CD4-positive, alpha-beta memory T cell (primary cell): Measurements from ENCODE around the gene POLR2E. TPM values are rescaled to one million over a fixed set of nuclear protein-coding genes. Genes with fewer than 3 reads are reported as not detected.

Source experiments
- CTCF ChIA-PET: fragments of 350-600 bp; sonication (Branson Sonifier 250); formaldehyde crosslinking; loops from one replicate; lab custom pipeline; 2021; ENCODE audit warnings: inconsistent platforms; ENCODE audit not compliant: partially characterized antibody; lab: Charles Lee
- POLR2A ChIA-PET: fragments of 350-600 bp; sonication (Branson Sonifier 250); formaldehyde crosslinking; loops from one replicate; lab custom pipeline; 2021; ENCODE audit not compliant: partially characterized antibody; lab: Charles Lee
- DNase-seq, 5 donors: peaks; one replicate each; pipeline versions ENCODE4 v3.0.0 to v3.0.0-alpha.2; 2020 to 2022; ENCODE audit warnings: mixed read lengths in 1 of 5
- H3K27ac ChIP-seq: one replicate; pipeline ENCODE4 v1.7.0; 2013; ENCODE audit warnings: low read depth, low read length
- H3K27me3 ChIP-seq: 2 replicates; pipeline ENCODE4 v1.7.0; 2013; ENCODE audit warnings: mild to moderate bottlenecking, low read length, moderate library complexity; ENCODE audit not compliant: insufficient read depth
- H3K36me3 ChIP-seq: 2 replicates; pipeline ENCODE4 v1.7.0; 2013; ENCODE audit warnings: mild to moderate bottlenecking, low read length, moderate library complexity; ENCODE audit not compliant: insufficient read depth
- H3K4me1 ChIP-seq: 2 replicates; pipeline ENCODE4 v1.7.0; 2013; ENCODE audit warnings: mild to moderate bottlenecking, low read length, moderate library complexity; ENCODE audit not compliant: insufficient read depth
- H3K4me3 ChIP-seq, 2 donors: one replicate each; pipeline ENCODE4 v1.7.0; 2013; ENCODE audit warnings: low read length in 2 of 2, mild to moderate bottlenecking in 1 of 2
- H3K9me3 ChIP-seq, 2 donors: one replicate each; pipeline ENCODE4 v1.7.0; 2013; ENCODE audit warnings: low read length in 2 of 2, control low read depth in 1 of 2; ENCODE audit not compliant: control insufficient read depth in 1 of 2
- H3K27ac Mint-ChIP-seq, 7 donors: one replicate each; pipeline ENCODE4 v1.8.0; 2020 to 2021; ENCODE audit warnings: mixed read lengths in 7 of 7, mild to moderate bottlenecking in 6 of 7, inconsistent platforms in 3 of 7, moderate library complexity in 3 of 7
- H3K27me3 Mint-ChIP-seq, 2 donors: one replicate each; pipeline ENCODE4 v1.8.0; 2020 to 2021; ENCODE audit warnings: mixed read lengths in 2 of 2
- H3K36me3 Mint-ChIP-seq, 2 donors: one replicate each; pipeline ENCODE4 v1.8.0; 2020 to 2021; ENCODE audit warnings: mixed read lengths in 2 of 2, inconsistent platforms in 1 of 2, mild to moderate bottlenecking in 1 of 2
- H3K4me1 Mint-ChIP-seq, 4 donors: one replicate each; pipeline ENCODE4 v1.8.0; 2020 to 2021; ENCODE audit warnings: mixed read lengths in 4 of 4, mild to moderate bottlenecking in 1 of 4
- H3K4me3 Mint-ChIP-seq, 8 donors: one replicate each; pipeline ENCODE4 v1.8.0; 2020 to 2021; ENCODE audit warnings: mixed read lengths in 8 of 8, mild to moderate bottlenecking in 7 of 8, moderate library complexity in 6 of 8, inconsistent platforms in 3 of 8
- H3K9me3 Mint-ChIP-seq, 8 donors: one replicate each; pipeline ENCODE4 v1.8.0; 2020 to 2021; ENCODE audit warnings: mixed read lengths in 8 of 8, mild to moderate bottlenecking in 5 of 8, inconsistent platforms in 3 of 8, moderate library complexity in 1 of 8
- intact Hi-C: fragments of 100-400 bp; cut with micrococcal nuclease; formaldehyde crosslinking; loops from one replicate; pipeline ENCODE4 v1.15.1; 2023
- polyA plus RNA-seq, 2 donors: library from polyadenylated mRNA; unstranded; fragments of 300-500 nt; fragmentation: Illumina TruSeq; gene quantifications; one replicate each; pipeline ENCODE4 v1.2.3, GENCODE V29; 2021
- total RNA-seq, 2 experiments: library from RNA; stranded (reverse); gene quantifications; one replicate each; pipeline ENCODE4 v1.2.3, GENCODE V29; 2021

The POLR2E gene
- total and polyA plus RNA-seq, 4 experiments from 2014 or later = 76.0 to 197 (median 124) TPM

GRCh38 chr19:1103708-1104310 is 8.6 kb upstream of the POLR2E start, which contains the start of gene GPX4:
Gene GPX4, plus strand, starts transcription at chr19:1103994. Its CDS starts 50 bp downstream, at chr19:1104044.
- H3K4me1 ChIP-seq = peaks cover 43% of the 10 kb centered on the region
- Mint-ChIP-seq H3K27ac (peak within 1 kb of the TSS; percentile 92 to 97 (median 96)), H3K4me3 (peak within 1 kb of the TSS; percentile 73 to 86 (median 77)), H3K27me3 (no peaks in the 10 kb centered on the region), H3K4me1 (peaks cover 14 to 51% (median 33%) of the 10 kb centered on the region in 4 donors), H3K36me3 (peaks cover 0 to 10% of the 10 kb centered on the region in 2 donors), H3K9me3 (peaks cover 0 to 6% (median 0%) of the 10 kb centered on the region in 8 donors)
- CTCF ChIA-PET = interaction anchor here (1.0 to 1.9 kb wide), 3 partner anchors 16 to 38 kb away, joined by 4 to 6 read pairs (median 4); no protein-coding TSS in a partner anchor
- DNase-seq = peak; percentile 94 to 98 (median 97)
- POLR2A ChIA-PET = interaction anchor here (0.6 to 47.8 kb wide), 15 partner anchors 10 to 165 kb away, joined by 3 to 3893 read pairs (median 4); partner anchors contain the start of genes ABCA7, ARHGAP45, CIRBP and POLR2E
- H3K27ac ChIP-seq = peak within 1 kb of the TSS; percentile 96
- H3K27me3 ChIP-seq = no peaks in the 10 kb centered on the region
- H3K9me3 ChIP-seq = no peaks in the 10 kb centered on the region
- intact Hi-C loops = loop anchor here (1.0 to 5.0 kb wide), 4 partner anchors 9 to 137 kb away; partner anchors contain the start of genes ARHGAP45, ATP5F1D, POLR2E and SBNO2
- peaks cover 7% of the 10 kb centered on the region for H3K36me3 ChIP-seq
- peak within 1 kb of the TSS; percentile 47 to 76 for H3K4me3 ChIP-seq

- Histone ChIP-seq H3K4me1 (peaks cover 46% of the 10 kb centered on the region), H3K36me3 (peaks cover 7% of the 10 kb centered on the region), H3K4me3 (peak overlapping the region in 1 of 2 donors; percentile 44), H3K27ac (peak overlapping the region; percentile 96), H3K9me3 (no peaks in the 10 kb centered on the region), H3K27me3 (no peaks in the 10 kb centered on the region)
- H3K9me3 Mint-ChIP-seq = peaks cover 0 to 6% (median 0%) of the 10 kb centered on the region in 8 donors
- ChIA-PET CTCF (interaction anchor here (1.0 to 1.9 kb wide), 3 partner anchors 15 to 38 kb away, joined by 4 to 6 read pairs (median 4); no protein-coding TSS in a partner anchor), POLR2A (interaction anchor here (0.7 to 47.8 kb wide), 13 partner anchors 9 to 166 kb away, joined by 3 to 3893 read pairs (median 4); partner anchors contain the start of genes ABCA7, ARHGAP45, CIRBP and POLR2E)
- peak overlapping the region; percentile 60 to 86 (median 71) for H3K4me3 Mint-ChIP-seq
- peak overlapping the region; percentile 92 to 97 (median 96) for H3K27ac Mint-ChIP-seq
- intact Hi-C loops = loop anchor here (1.0 to 5.0 kb wide), 4 partner anchors 8 to 138 kb away; partner anchors contain the start of genes ARHGAP45, ATP5F1D, POLR2E and SBNO2
- H3K36me3 Mint-ChIP-seq = peaks cover 0 to 10% of the 10 kb centered on the region in 2 donors
- peaks cover 17 to 56% (median 38%) of the 10 kb centered on the region in 4 donors for H3K4me1 Mint-ChIP-seq
- DNase-seq = no peak
- no peaks in the 10 kb centered on the region for H3K27me3 Mint-ChIP-seq
Measured at GRCh38 chr19:1103132-1103707, 8.0 kb upstream of the POLR2E start.

DNA sequence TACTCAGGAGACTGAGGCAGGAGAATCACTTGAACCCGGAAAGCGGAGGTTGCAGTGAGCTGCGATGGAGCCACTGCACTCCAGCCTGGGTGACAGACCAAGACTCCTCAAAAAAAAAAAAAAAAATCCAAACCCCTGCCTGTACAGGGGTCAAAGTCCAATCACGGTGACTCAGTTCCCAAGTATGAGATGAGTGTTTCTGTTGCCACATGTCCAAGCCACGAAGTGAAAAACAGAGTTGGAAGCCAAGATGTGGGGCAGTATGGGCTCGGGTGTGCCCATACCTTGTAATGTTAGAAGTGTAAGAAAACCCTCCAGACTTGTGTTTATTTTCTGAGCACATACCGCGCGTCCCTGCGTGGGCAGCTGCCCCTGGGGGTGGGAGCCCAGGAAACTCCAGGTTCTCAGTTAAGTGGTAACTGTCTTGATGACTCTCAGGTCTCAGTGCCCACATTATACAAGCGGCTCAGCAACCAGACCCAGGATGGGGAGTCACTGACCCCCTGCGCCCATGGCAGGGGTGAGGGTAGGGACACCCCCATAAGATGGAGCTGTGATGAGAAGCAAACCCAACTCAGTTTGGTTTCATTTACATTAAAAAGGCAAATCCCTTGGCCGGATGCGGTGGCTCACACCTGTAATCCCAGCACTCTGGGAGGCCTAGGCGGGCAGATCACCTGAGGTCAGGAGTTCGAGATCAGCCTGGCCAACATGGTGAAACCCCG is 7.4 kb upstream of the POLR2E start:
- H3K4me1 ChIP-seq = peaks cover 46% of the 10 kb centered on the region
- DNase-seq = peak in 2 of 5 donors; percentile 24 to 70
- no peaks in the 10 kb centered on the region for H3K9me3 ChIP-seq
- H3K9me3 Mint-ChIP-seq = peaks cover 0 to 6% (median 0%) of the 10 kb centered on the region in 8 donors
- H3K27me3 Mint-ChIP-seq = no peaks in the 10 kb centered on the region
- peak overlapping the region; percentile 80 to 97 (median 96) for H3K27ac Mint-ChIP-seq
- ChIA-PET CTCF (interaction anchor here (1.0 to 1.9 kb wide), 3 partner anchors 15 to 37 kb away, joined by 4 to 6 read pairs (median 4); no protein-coding TSS in a partner anchor), POLR2A (interaction anchor here (0.7 to 47.8 kb wide), 10 partner anchors 8 to 167 kb away, joined by 3 to 3893 read pairs (median 4); partner anchors contain the start of genes ABCA7, ARHGAP45, CIRBP and POLR2E)
- peaks cover 17 to 61% (median 42%) of the 10 kb centered on the region in 4 donors for H3K4me1 Mint-ChIP-seq
- intact Hi-C loops = loop anchor here (1.0 to 5.0 kb wide), 4 partner anchors 7 to 138 kb away; partner anchors contain the start of genes ARHGAP45, ATP5F1D, POLR2E and SBNO2
- H3K36me3 ChIP-seq = peaks cover 7% of the 10 kb centered on the region
- no peak overlapping the region for H3K4me3 ChIP-seq
- peaks cover 0 to 9% of the 10 kb centered on the region in 2 donors for H3K36me3 Mint-ChIP-seq
- no peaks in the 10 kb centered on the region for H3K27me3 ChIP-seq
- H3K4me3 Mint-ChIP-seq = peak overlapping the region; percentile 4 to 86 (median 52)
- peak overlapping the region; percentile 34 for H3K27ac ChIP-seq

- Histone ChIP-seq H3K4me3 (no peak overlapping the region), H3K27me3 (no peaks in the 10 kb centered on the region), H3K36me3 (no peaks in the 10 kb centered on the region), H3K4me1 (peaks cover 51% of the 10 kb centered on the region), H3K9me3 (no peaks in the 10 kb centered on the region), H3K27ac (peak overlapping the region; percentile 34)
- Mint-ChIP-seq H3K27me3 (no peaks in the 10 kb centered on the region), H3K4me1 (peaks cover 19 to 68% (median 44%) of the 10 kb centered on the region in 4 donors), H3K4me3 (peak overlapping the region; percentile 7 to 80 (median 46)), H3K9me3 (peaks cover 0 to 6% (median 0%) of the 10 kb centered on the region in 8 donors), H3K36me3 (peaks cover 0 to 1% of the 10 kb centered on the region in 2 donors), H3K27ac (peak overlapping the region; percentile 32 to 96 (median 89))
- intact Hi-C loops = loop anchor here (5.0 kb wide), 1 partner anchor 71 kb away; the partner anchor contains the start of gene SBNO2
- CTCF ChIA-PET = interaction anchor here (0.9 kb wide), 1 partner anchor 16 kb away, joined by 3 read pairs; no protein-coding TSS in a partner anchor
- POLR2A ChIA-PET = interaction anchor here (1.2 to 47.8 kb wide), 4 partner anchors 30 to 143 kb away, joined by 5 to 3893 read pairs (median 24); partner anchors contain the start of genes ABCA7 and ARHGAP45
- DNase-seq = peak in 1 of 5 donors; percentile 43
Measured at GRCh38 chr19:1101337-1101698, 6.1 kb upstream of the POLR2E start.

DNA sequence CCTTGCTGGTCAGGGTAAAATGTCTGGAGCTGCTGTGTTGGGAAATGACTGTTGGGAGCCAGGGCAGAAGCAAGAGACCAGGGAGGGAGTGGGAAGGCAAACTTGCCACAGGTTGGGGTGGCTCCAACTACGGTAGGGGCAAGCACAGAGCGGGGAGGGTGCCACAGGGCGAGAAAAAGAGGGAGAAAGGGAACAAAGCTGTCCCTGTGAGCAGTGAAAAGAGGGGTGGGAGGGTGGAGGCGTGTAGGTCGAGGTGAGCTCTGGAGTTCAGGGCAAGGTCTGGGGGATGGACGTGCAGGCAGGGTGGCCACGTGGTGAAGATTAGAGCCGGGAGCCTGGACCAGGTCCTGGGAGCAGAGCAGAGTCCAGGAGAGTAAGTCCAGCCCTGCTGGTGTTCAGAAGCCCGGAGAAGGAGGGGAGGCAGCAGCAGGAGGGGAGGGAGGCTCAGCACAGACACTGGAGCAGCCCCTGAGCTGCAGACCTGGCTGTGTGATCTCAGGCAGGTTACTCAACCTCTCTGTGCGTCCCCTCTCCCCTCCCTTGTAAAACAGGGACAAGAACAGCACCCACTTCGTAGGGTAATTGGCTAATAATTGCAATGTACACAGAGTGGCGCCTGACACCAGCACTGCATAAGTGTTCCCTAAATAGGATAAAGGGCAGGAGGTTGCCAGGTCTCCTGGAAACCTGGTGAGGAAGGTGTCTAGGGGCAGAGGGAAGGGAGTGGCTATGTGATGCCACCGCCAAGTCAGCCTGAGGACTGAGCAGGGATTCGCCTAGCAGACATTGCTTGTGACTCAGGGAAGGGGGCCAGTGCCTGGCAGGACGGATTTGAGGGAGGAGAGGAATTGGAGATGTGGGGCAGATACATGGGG is 3.2 kb upstream of the POLR2E start:
- Histone ChIP-seq H3K27ac (no peak overlapping the region), H3K9me3 (no peaks in the 10 kb centered on the region), H3K36me3 (no peaks in the 10 kb centered on the region), H3K4me3 (no peak overlapping the region), H3K4me1 (peaks cover 63% of the 10 kb centered on the region), H3K27me3 (no peaks in the 10 kb centered on the region)
- peak overlapping the region in 1 of 8 donors; percentile 10 for H3K4me3 Mint-ChIP-seq
- H3K9me3 Mint-ChIP-seq = no peaks in the 10 kb centered on the region
- peaks cover 0 to 8% of the 10 kb centered on the region in 2 donors for H3K36me3 Mint-ChIP-seq
- no peaks in the 10 kb centered on the region for H3K27me3 Mint-ChIP-seq
- POLR2A ChIA-PET = interaction anchor here (0.7 to 47.8 kb wide), 3 partner anchors 35 to 171 kb away, joined by 3 to 3893 read pairs (median 3); partner anchors contain the start of genes ABCA7, ARHGAP45 and CIRBP
- peak overlapping the region; percentile 15 to 96 (median 75) for H3K27ac Mint-ChIP-seq
- intact Hi-C loops = loop anchor here (5.0 to 10.0 kb wide), 3 partner anchors 34 to 174 kb away; partner anchors contain the start of gene ARID3A
- DNase-seq = no peak
- peaks cover 33 to 85% (median 58%) of the 10 kb centered on the region in 4 donors for H3K4me1 Mint-ChIP-seq
- CTCF ChIA-PET = interaction anchor here (1.4 kb wide), 1 partner anchor 34 kb away, joined by 4 read pairs; no protein-coding TSS in a partner anchor
